ENCODE measurements around the gene CLASP1.

DNA sequence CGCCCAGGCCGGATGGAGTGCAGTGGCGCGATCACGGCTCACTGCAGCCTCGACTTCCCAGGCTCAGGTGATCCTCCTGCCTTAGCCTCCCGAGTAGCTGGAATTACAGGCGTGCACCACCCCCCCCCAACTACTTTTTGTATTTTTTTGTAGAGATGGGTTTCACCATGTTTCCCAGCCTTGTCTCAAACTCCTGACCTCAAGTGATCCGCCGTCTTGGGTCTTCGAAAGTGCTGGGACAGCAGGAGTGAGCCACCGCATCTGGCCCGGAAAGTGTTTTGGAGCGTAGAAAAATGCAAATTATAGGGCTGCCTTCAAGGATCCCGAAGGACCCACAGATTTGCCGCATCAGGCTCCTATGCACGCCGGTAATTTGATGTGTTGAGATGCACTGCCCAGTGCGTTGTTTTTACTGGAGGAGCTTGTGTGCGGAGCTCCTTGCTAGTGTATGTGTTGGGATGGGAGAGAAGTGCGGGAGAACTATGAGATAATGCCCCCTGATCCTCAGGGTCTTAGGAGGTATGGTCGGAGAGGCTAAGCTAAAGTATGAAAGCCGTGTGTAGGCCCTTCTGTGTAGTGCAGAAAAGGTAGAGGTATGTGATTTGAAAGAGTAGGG, 1.2 kb upstream of the CLASP1 start:
- TF ChIP-seq, protein P1, sequence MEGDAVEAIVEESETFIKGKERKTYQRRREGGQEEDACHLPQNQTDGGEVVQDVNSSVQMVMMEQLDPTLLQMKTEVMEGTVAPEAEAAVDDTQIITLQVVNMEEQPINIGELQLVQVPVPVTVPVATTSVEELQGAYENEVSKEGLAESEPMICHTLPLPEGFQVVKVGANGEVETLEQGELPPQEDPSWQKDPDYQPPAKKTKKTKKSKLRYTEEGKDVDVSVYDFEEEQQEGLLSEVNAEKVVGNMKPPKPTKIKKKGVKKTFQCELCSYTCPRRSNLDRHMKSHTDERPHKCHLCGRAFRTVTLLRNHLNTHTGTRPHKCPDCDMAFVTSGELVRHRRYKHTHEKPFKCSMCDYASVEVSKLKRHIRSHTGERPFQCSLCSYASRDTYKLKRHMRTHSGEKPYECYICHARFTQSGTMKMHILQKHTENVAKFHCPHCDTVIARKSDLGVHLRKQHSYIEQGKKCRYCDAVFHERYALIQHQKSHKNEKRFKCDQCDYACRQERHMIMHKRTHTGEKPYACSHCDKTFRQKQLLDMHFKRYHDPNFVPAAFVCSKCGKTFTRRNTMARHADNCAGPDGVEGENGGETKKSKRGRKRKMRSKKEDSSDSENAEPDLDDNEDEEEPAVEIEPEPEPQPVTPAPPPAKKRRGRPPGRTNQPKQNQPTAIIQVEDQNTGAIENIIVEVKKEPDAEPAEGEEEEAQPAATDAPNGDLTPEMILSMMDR (IDR thresholded peaks at IDR 0.05), result no peak
- TF ChIP-seq POLR2A (IDR thresholded peaks at IDR 0.05), result no peak
